Measurements from ENCODE around the gene TMEM231.

TMEM231 gene

GRCh38 chr16:75572864-75573542, 17.0 kb upstream of the TMEM231 start:
- ChIA-PET CTCF (no interaction called here), POLR2A (no interaction called here)
- no peak for DNase-seq (ENCODE audit: extremely low spot score)
- TF ChIP-seq SUZ12 (IDR thresholded peaks at IDR 0.05) (no peak), NFRKB (IDR thresholded peaks at IDR 0.05) (no peak), SP1 (IDR thresholded peaks at IDR 0.05) (no peak), ZNF384 (IDR thresholded peaks at IDR 0.05) (no peak), BHLHE40 (IDR thresholded peaks at IDR 0.05; ENCODE audit: borderline replicate concordance) (no peak), FOXK2 (IDR thresholded peaks at IDR 0.05) (no peak), ARNT (IDR thresholded peaks at IDR 0.05) (no peak), TARDBP (IDR thresholded peaks at IDR 0.05) (no peak), L3MBTL2 (conservative IDR thresholded peaks at IDR 0.05) (no peak), ELF4 (IDR thresholded peaks at IDR 0.05) (no peak), FOXM1 (IDR thresholded peaks at IDR 0.05; ENCODE audit: borderline replicate concordance) (no peak), LEF1 (IDR thresholded peaks at IDR 0.05; ENCODE audit: borderline replicate concordance) (no peak), HDGF (IDR thresholded peaks at IDR 0.05; ENCODE audit: borderline replicate concordance) (no peak), FOXA1 (IDR thresholded peaks at IDR 0.05) (no peak), CTBP1 (IDR thresholded peaks at IDR 0.05; ENCODE audit: borderline replicate concordance) (no peak)
- TF ChIP-seq, protein P1, sequence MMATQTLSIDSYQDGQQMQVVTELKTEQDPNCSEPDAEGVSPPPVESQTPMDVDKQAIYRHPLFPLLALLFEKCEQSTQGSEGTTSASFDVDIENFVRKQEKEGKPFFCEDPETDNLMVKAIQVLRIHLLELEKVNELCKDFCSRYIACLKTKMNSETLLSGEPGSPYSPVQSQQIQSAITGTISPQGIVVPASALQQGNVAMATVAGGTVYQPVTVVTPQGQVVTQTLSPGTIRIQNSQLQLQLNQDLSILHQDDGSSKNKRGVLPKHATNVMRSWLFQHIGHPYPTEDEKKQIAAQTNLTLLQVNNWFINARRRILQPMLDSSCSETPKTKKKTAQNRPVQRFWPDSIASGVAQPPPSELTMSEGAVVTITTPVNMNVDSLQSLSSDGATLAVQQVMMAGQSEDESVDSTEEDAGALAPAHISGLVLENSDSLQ (IDR thresholded peaks at IDR 0.05) = no peak

DNA sequence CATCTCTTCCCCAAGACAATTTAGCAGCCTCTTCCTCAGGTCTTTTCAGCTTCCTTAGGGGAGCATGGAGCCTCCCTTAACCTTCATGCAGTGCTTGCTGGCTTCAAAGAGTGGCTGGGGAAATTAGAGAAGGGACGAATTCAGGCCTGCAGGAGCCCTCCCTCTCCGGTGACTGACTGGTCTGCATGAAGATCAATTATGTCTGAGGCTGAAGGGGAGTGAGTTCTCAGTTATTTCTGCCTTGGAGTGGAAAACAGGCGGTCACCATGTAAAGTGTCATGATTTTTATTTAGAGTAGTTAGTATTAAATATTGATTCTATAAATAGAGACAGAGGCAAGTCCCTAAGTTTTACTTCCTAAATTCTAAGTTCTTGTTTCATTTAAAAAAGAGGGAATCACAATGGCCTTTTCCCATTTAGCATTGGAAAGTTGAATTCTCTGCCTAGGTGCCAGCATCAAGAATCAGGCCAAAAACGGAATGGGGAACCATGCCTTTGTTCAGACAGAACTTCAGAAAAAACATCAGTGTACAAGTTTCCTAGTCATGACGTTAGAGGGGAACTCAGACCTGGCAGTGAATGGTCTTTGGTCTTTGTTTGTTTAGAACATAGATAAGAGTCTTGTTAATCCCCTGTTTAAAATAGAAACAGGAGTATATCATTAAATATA, 14.5 kb upstream of the TMEM231 start:
- POLR2A ChIA-PET = no interaction called here
- no peak for DNase-seq (ENCODE audit: extremely low spot score)
- CTCF ChIA-PET = no interaction called here
- TF ChIP-seq SUZ12 (IDR thresholded peaks at IDR 0.05) = no peak
- TF ChIP-seq ARNT (IDR thresholded peaks at IDR 0.05) = no peak
- no peak for TF ChIP-seq TARDBP (IDR thresholded peaks at IDR 0.05)
- TF ChIP-seq, protein P1 (IDR thresholded peaks at IDR 0.05) = no peak
- no peak for TF ChIP-seq SP1 (IDR thresholded peaks at IDR 0.05)
- no peak for TF ChIP-seq FOXM1 (IDR thresholded peaks at IDR 0.05; ENCODE audit: borderline replicate concordance)
- no peak for TF ChIP-seq L3MBTL2 (conservative IDR thresholded peaks at IDR 0.05)
- TF ChIP-seq HDGF (IDR thresholded peaks at IDR 0.05; ENCODE audit: borderline replicate concordance) = no peak
- no peak for TF ChIP-seq ELF4 (IDR thresholded peaks at IDR 0.05)
- TF ChIP-seq ZNF384 (IDR thresholded peaks at IDR 0.05) = no peak
- TF ChIP-seq FOXK2 (IDR thresholded peaks at IDR 0.05) = no peak
- TF ChIP-seq FOXA1 (IDR thresholded peaks at IDR 0.05) = no peak
- no peak for TF ChIP-seq BHLHE40 (IDR thresholded peaks at IDR 0.05; ENCODE audit: borderline replicate concordance)
- no peak for TF ChIP-seq CTBP1 (IDR thresholded peaks at IDR 0.05; ENCODE audit: borderline replicate concordance)

DNA sequence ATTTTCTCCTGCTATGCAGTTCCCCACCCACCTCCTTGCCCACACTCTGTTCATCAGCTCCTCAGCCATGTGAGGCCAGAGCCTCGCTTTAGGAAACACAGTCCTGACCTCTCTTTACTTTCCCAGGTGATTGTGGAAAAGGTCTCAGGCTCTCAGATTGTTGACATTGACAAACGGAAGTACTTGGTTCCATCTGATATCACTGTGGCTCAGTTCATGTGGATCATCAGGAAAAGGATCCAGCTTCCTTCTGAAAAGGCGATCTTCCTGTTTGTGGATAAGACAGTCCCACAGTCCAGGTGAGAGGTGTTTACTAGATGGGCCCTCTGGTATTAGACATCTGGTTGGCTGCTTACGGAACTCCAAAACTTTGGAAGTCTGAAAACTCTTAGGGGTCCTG, 11.9 kb upstream of the TMEM231 start:
- ChIA-PET POLR2A (interaction anchor here (1.0 kb wide), 1 partner anchor 79 kb away, joined by 3 read pairs; the partner anchor contains the start of genes KARS1 and TERF2IP), CTCF (no interaction called here)
- no peak for DNase-seq (ENCODE audit: extremely low spot score)
- TF ChIP-seq ZNF384 (IDR thresholded peaks at IDR 0.05) = no peak
- TF ChIP-seq FOXK2 (IDR thresholded peaks at IDR 0.05) = no peak
- TF ChIP-seq CTBP1 (IDR thresholded peaks at IDR 0.05; ENCODE audit: borderline replicate concordance) = no peak
- no peak for TF ChIP-seq HDGF (IDR thresholded peaks at IDR 0.05; ENCODE audit: borderline replicate concordance)
- TF ChIP-seq SUZ12 (IDR thresholded peaks at IDR 0.05) = no peak
- TF ChIP-seq SP1 (IDR thresholded peaks at IDR 0.05) = no peak

- POLR2A ChIA-PET = interaction anchor here (0.6 to 3.3 kb wide), 8 partner anchors 9 to 1691 kb away, joined by 3 to 22 read pairs (median 4); partner anchors contain the start of genes KARS1, TERF2IP and TMEM231
- no peak for TF ChIP-seq LEF1 (IDR thresholded peaks at IDR 0.05; ENCODE audit: borderline replicate concordance)
- TF ChIP-seq ZNF384 (IDR thresholded peaks at IDR 0.05) = no peak
- TF ChIP-seq ARNT (IDR thresholded peaks at IDR 0.05) = no peak
- TF ChIP-seq TARDBP (IDR thresholded peaks at IDR 0.05) = no peak
- CTCF ChIA-PET = interaction anchor here (0.7 kb wide), 1 partner anchor 61 kb away, joined by 3 read pairs; no protein-coding TSS in a partner anchor
- DNase-seq (ENCODE audit: extremely low spot score) = peak; percentile 18
These were observed 10.8 kb upstream of the TMEM231 start for GRCh38 chr16:75566758-75567255.

DNA sequence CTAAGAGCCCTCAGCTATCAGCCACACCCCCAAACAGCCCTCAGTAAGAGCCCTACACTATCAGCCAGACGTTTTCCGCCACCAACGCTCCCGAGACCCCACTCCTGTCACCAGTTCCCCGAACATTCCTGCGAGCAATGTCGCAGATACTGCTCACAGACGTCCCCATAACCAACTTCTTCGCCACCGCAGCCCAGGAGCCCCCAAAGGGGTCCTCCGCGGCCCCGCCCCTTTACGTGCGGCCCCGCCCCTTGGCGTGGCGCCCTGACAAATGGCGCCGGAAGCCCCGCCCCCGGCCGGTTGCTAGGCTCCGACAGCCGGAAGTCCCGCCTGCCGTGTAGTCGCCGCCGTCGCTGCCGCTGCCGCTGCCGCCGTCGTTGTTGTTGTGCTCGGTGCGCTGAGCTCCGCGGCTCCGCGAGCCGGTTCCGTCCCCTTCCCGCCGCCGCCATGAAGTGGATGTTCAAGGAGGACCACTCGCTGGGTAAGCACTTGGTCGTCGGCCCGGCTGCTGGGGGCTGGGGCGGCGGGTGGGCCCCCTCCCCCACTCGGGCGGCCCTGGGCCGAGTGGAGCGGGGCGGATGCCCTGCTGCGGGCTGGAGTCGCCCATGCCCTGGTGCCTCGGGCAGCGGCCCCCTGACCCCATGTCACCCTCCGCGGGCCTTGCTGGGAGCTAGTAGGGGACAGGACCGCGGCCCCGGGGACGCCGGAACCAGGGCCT, 10.1 kb upstream of the TMEM231 start, which contains the start of gene GABARAPL2:
GABARAPL2 (plus strand) TSS at position 340 of the 718 bp plus-strand sequence; CDS start at position 448, 108 bp downstream.
- TF ChIP-seq, protein P1 (IDR thresholded peaks at IDR 0.05) = peak; percentile 87
- TF ChIP-seq NFRKB (IDR thresholded peaks at IDR 0.05) (no peak), SP1 (IDR thresholded peaks at IDR 0.05) (no peak; the same call in 1 of the 2 replicates), HDGF (IDR thresholded peaks at IDR 0.05; ENCODE audit: borderline replicate concordance) (no peak)
- ChIA-PET CTCF (interaction anchor here (2.3 kb wide), 1 partner anchor 101 kb away, joined by 11 read pairs; no protein-coding TSS in a partner anchor), POLR2A (interaction anchor here (1.1 to 3.3 kb wide), 7 partner anchors 8 to 82 kb away, joined by 3 to 22 read pairs (median 4); partner anchors contain the start of genes KARS1, TERF2IP and TMEM231)
- DNase-seq (ENCODE audit: extremely low spot score) = peak; percentile 92
